Skeletal muscle tissue (tissue), 4 donors: Measurements from ENCODE around the gene MGA. TPM values are rescaled to one million over a fixed set of nuclear protein-coding genes. Genes with fewer than 3 reads are reported as not detected.

Experiments used
- H3K27ac ChIP-seq: one replicate; pipeline ENCODE4 v1.7.0; 2013; ENCODE audit warnings: mild to moderate bottlenecking, low read depth, low read length, inconsistent platforms
- H3K27me3 ChIP-seq, 3 donors: one replicate each; pipeline ENCODE4 v1.7.0; 2013; ENCODE audit warnings: low read length in 3 of 3; ENCODE audit not compliant: control insufficient read depth in 3 of 3, insufficient read depth in 3 of 3
- H3K36me3 ChIP-seq, 3 donors: one replicate each; pipeline ENCODE4 v1.7.0; 2013; ENCODE audit warnings: low read length in 3 of 3; ENCODE audit not compliant: control insufficient read depth in 3 of 3, insufficient read depth in 3 of 3
- H3K4me1 ChIP-seq, 3 donors: one replicate each; pipeline ENCODE4 v1.7.0; 2013; ENCODE audit warnings: low read length in 3 of 3, mild to moderate bottlenecking in 3 of 3; ENCODE audit not compliant: control insufficient read depth in 3 of 3, insufficient read depth in 3 of 3
- H3K4me3 ChIP-seq, 3 donors: one replicate each; pipeline ENCODE4 v1.7.0; 2013; ENCODE audit warnings: low read length in 3 of 3
- H3K9ac ChIP-seq, 3 donors: one replicate each; pipeline ENCODE4 v1.7.0; 2013; ENCODE audit warnings: low read length in 3 of 3, mild to moderate bottlenecking in 3 of 3, moderate library complexity in 2 of 3, low read depth in 1 of 3
- H3K9me3 ChIP-seq, 3 donors: one replicate each; pipeline ENCODE4 v1.7.0; 2013; ENCODE audit warnings: low read length in 3 of 3; ENCODE audit not compliant: control insufficient read depth in 3 of 3
- total RNA-seq: library from RNA; depleted of rRNA; stranded (reverse); fragments of >200 nt; gene quantifications from one replicate; pipeline ENCODE4 v1.2.3, GENCODE V29; 2014
- donor health status: Osteomylitis.

Gene MGA
- total RNA-seq, result 77.2 TPM

DNA sequence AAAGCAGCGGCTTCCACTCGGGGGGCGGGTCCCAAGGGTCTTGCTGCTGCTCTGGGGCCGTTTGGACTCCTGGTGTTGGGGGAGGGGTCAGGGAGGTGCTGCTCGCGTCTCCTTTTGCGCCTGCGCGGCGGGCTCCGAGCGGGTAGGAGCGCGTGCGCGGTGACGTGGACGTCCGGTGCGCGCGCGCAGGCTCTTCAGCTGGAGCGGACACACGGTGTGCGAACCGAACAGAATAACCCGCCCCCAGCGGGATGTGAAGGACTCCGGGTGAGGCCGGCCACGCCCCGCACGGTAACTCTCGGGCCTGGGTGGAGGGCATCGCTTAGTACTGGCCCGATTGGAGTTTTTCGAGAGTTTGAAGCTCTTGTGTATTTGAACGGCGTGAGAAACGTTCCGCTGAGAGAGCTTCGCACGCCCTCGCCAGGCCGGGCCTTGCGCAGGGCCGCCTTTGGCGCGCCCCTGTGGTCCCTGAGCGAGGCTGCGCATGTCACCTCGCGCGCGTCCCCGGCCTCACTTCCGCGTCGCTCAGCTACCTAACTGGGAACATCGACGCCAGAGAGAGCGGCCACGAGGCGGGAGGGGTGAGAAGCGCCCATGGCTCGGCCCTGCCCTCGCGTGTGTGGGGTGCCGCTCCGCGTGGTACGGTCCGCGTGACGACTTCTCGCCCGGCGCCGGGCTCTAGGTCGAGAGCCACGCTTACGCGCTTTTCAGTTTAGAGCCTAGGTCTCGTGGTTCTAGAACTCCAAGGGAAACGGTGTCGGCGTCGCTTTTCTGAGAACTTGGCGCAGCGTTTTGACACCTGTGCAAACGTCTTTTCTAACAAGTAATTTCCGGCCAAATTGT is at the start of gene MGA:
Gene MGA, plus strand, starts transcription at position 171 of the 843 bp plus-strand sequence.
- Histone ChIP-seq H3K4me3 (peak within 1 kb of the TSS; percentile 74 to 82 (median 80)), H3K4me1 (peaks cover 27 to 29% (median 28%) of the 10 kb centered on the region in 3 donors), H3K27me3 (no peaks in the 10 kb centered on the region), H3K27ac (peak within 1 kb of the TSS; percentile 72), H3K9me3 (no peaks in the 10 kb centered on the region), H3K9ac (peak within 1 kb of the TSS; percentile 59 to 79 (median 60)), H3K36me3 (no peaks in the 10 kb centered on the region)

DNA sequence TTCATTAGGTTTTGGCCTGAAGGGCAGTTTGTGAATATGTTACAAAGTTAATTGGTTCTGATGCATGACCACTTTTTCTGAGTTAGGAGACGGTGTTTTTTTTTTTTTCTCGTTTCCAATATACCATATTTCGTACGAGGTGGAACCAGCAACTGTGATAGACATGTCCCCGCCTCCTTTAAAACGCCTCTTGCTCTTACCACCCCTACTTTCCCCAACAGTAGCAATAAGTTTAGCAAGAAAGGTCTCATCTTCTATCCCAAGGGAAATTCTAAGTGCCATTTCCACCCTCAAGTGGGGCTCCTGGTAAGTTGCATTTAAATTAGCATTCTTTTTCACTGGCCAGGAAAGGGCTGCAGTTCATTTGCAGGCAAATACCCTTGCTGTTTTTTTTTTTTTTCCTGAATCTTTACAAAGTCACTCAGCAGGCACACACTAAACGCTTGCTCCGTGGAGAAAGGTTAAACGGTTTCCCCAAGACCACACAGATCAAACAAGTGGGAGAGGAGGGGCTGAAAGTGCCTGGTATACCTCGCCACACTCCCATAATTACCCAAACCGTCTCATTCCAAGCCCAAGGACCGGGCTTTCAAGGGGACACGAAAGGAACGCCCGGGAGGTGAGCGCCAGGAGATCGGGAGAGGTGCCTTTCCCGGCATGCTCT is 39.5 kb upstream of the MGA start:
- Histone ChIP-seq H3K9me3 (no peaks in the 10 kb centered on the region), H3K4me3 (peak overlapping the region; percentile 86 to 88 (median 87)), H3K27me3 (no peaks in the 10 kb centered on the region), H3K27ac (peak overlapping the region; percentile 90), H3K4me1 (peaks cover 3 to 14% (median 6%) of the 10 kb centered on the region in 3 donors), H3K36me3 (no peaks in the 10 kb centered on the region), H3K9ac (peak overlapping the region; percentile 74 to 86 (median 76))

DNA sequence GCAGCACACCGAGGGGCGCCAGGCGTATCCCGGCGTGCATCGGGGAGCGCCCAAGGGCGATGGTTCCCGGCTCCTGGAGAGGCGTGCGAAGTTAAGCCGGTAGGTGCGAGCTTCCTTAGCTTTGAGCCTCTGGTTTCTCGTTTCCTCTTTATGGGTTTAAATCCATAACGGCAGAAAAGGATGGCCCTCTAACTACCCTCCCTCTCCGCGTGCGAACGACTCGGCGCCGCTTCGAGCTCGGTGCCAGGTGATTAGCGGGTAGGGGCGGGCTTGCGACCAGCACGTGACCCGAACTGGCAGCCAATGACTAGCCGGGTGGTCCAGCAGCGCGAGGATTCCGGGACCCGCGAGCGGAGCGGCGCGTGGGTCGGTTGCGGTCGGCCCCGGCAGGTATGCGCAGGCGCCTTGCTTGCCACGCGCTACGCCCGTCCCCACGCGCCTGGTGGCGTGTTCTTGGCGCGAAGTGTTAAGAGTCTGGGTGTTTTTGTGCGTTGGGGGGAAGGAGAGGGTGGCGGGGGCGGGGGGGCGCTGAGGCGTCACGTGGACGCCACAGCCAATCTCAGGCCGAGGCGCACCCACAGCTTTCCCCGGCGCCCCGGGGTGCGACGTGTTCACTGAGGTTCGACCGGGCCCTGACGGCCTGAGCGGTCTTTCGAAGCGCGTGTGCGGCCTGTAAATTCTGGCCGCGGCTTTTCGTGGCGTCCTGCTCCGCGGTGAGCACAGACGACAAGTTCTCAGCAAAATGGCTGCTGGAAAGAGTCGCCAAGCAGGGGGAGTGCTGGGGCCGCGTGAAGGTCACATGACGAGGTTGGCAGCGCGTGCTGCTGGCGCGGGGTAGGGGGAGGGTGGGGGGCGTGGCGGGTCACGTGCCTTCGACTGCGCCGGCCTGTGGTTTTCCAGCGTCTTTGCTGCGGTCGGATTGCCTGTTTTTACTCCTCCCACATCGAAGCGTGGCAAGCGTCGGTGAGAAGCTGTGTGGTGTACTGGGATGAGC is 38.7 kb upstream of the MGA start:
- no peaks in the 10 kb centered on the region for H3K36me3 ChIP-seq
- H3K4me1 ChIP-seq, result peaks cover 3 to 14% (median 6%) of the 10 kb centered on the region in 3 donors
- no peaks in the 10 kb centered on the region for H3K27me3 ChIP-seq
- H3K27ac ChIP-seq, result peak overlapping the region; percentile 90
- H3K9ac ChIP-seq, result peak overlapping the region; percentile 74 to 86 (median 76)
- H3K4me3 ChIP-seq, result peak overlapping the region; percentile 86 to 88 (median 87)
- no peaks in the 10 kb centered on the region for H3K9me3 ChIP-seq

DNA sequence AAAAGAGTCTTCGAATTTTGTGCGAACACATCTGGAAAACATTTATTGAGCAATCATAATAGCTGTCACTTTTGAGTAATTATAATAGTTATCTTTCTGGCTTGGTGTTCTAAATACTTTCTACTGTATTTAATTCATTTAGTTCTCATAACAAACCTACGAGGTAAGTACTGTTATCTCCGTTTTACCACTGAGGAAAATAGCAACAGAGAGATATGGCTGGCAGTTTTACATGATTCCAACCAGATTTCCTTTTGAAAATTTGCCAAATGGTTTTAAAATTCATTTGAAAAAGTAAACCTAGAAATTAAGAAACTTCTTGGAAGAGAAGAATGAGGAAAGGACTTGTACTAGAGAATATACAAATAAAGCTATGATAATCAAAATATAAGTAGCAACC is 37.3 kb upstream of the MGA start:
- H3K4me1 ChIP-seq, result peaks cover 3 to 14% (median 6%) of the 10 kb centered on the region in 3 donors
- H3K27ac ChIP-seq, result no peak overlapping the region
- no peak overlapping the region for H3K9ac ChIP-seq
- H3K9me3 ChIP-seq, result no peaks in the 10 kb centered on the region
- no peaks in the 10 kb centered on the region for H3K27me3 ChIP-seq
- H3K4me3 ChIP-seq, result no peak overlapping the region
- no peaks in the 10 kb centered on the region for H3K36me3 ChIP-seq

- H3K36me3 ChIP-seq, result no peaks in the 10 kb centered on the region
- H3K4me3 ChIP-seq, result no peak overlapping the region
- H3K9me3 ChIP-seq, result no peaks in the 10 kb centered on the region
- no peak overlapping the region for H3K27ac ChIP-seq
- no peaks in the 10 kb centered on the region for H3K27me3 ChIP-seq
- peaks cover 0 to under 1% (median 0%) of the 10 kb centered on the region in 3 donors for H3K4me1 ChIP-seq
- H3K9ac ChIP-seq, result no peak overlapping the region
These were observed 33.0 kb upstream of the MGA start for GRCh38 chr15:41627203-41627602.

GRCh38 chr15:41629463-41629862 is 30.7 kb upstream of the MGA start:
- no peaks in the 10 kb centered on the region for H3K36me3 ChIP-seq
- H3K27me3 ChIP-seq, result no peaks in the 10 kb centered on the region
- H3K27ac ChIP-seq, result no peak overlapping the region
- no peak overlapping the region for H3K9ac ChIP-seq
- peaks cover 0 to 2% (median 1%) of the 10 kb centered on the region in 3 donors for H3K4me1 ChIP-seq
- H3K4me3 ChIP-seq, result no peak overlapping the region
- H3K9me3 ChIP-seq, result no peaks in the 10 kb centered on the region

DNA sequence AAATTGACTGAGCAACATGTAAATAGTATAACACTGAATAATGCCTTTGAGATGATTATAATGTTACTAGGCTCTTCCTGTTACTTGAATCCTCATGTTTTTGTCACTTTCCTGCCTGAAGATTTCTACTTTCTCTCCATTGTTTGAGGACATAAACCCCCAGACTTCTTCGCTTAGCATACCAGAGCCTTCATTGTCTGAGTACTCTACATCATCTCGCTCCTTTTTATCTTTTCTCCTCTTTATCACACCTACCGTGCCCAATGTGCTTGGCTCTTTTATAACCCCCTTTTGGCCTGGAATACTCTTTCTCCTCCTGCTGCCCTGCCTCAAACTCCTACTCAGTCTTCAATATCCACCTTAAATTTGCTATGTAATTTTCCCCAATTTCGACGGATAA is 30.3 kb upstream of the MGA start:
- Histone ChIP-seq H3K4me1 (peaks cover 0 to 3% (median 2%) of the 10 kb centered on the region in 3 donors), H3K27ac (no peak overlapping the region), H3K9ac (no peak overlapping the region), H3K27me3 (no peaks in the 10 kb centered on the region), H3K4me3 (no peak overlapping the region), H3K36me3 (no peaks in the 10 kb centered on the region), H3K9me3 (no peaks in the 10 kb centered on the region)

DNA sequence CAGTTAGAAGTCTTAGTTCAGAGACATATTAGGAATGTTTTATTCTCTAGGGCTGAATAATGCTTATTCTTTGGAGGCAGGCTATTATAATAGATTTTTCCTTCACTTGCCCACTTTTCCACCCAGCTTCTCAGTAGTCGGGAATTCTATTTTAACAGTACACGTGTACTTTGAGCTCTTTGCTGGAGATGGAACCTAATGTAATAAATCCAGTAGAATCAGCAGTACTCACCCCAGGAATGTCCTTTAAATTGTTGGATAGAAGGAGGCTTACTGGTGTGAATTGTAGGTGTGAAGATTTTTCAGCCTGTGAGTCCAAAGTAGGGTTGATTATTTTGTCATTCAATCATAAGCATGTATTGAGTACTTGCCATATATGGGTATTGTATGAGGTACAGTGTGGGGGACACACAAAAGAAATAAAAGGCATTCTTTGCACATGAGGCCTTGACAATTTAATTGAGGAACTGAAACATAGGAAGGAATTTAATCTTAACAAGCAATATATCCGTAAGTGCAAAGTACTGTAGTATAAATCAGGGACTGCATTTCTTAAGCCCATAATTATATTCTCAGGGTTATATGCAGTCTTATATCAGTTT is 29.5 kb upstream of the MGA start:
- Histone ChIP-seq H3K36me3 (no peaks in the 10 kb centered on the region), H3K4me3 (no peak overlapping the region)

DNA sequence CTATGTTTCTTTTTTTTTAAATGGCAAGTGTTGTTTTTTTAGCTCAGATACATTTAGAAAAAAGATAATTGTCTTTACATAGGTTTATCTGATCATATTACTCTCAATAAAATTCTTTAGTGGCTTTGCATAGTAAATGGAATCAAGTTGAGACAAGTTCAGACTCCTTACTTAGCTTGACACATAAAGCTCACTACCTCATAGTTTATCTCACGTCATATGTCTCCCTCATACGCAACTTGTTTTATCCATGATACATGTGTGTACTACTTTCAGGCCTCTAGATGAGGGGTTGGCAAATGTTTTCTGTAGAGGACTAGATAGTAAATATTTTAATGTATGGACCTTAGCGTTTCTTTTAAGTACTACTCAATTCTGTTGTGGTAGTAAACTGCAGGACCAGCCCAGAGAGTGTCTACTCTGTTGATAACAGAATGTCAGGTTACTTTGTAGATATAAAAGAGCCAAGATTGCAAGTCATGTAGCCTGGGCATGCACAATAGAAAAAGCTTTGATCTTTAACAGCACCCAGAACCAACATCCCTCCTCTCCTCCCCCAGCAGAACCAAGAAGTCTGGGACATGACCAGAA is 28.2 kb upstream of the MGA start:
- H3K27ac ChIP-seq, result no peak overlapping the region
- no peaks in the 10 kb centered on the region for H3K27me3 ChIP-seq
- no peaks in the 10 kb centered on the region for H3K36me3 ChIP-seq
- H3K4me1 ChIP-seq, result peaks cover 0 to 3% (median 2%) of the 10 kb centered on the region in 3 donors
- H3K4me3 ChIP-seq, result no peak overlapping the region
- no peak overlapping the region for H3K9ac ChIP-seq
- H3K9me3 ChIP-seq, result no peaks in the 10 kb centered on the region

More for the DNA sequence above, 29.5 kb upstream of the MGA start:
- Histone ChIP-seq H3K9me3 (no peaks in the 10 kb centered on the region), H3K9ac (no peak overlapping the region), H3K4me1 (peaks cover 0 to 3% (median 2%) of the 10 kb centered on the region in 3 donors), H3K27ac (no peak overlapping the region), H3K27me3 (no peaks in the 10 kb centered on the region)
